MM.1S (cell line): Measurements from ENCODE around the gene CSTPP1.
"Not testable (repeated sequence)": the region's sequence is repeated elsewhere in the genome, so short reads cannot be mapped to it uniquely, and the experiment has no call there.

Experiments used
- EZH2 ChIP-seq: fragments of 300-600 bp; sonication (generic); optimal IDR thresholded peaks from 2 replicates; pipeline ENCODE3; 2017; ENCODE audit warnings: low read depth, mild to moderate bottlenecking, antibody characterized with exemption, low read length, mixed read lengths
- EZH2phosphoT487 ChIP-seq: fragments of 300-600 bp; sonication (generic); IDR thresholded peaks from 2 replicates; pipeline ENCODE4 v1.6.1; 2018; ENCODE audit warnings: antibody characterized with exemption, low read length
- TF ChIP-seq, protein P1 (sequence below): fragments of 300-600 bp; sonication (generic); IDR thresholded peaks from 2 replicates; pipeline ENCODE4 v1.5.1; 2016; ENCODE audit warnings: antibody characterized with exemption, low read length, mixed read lengths

DNA sequence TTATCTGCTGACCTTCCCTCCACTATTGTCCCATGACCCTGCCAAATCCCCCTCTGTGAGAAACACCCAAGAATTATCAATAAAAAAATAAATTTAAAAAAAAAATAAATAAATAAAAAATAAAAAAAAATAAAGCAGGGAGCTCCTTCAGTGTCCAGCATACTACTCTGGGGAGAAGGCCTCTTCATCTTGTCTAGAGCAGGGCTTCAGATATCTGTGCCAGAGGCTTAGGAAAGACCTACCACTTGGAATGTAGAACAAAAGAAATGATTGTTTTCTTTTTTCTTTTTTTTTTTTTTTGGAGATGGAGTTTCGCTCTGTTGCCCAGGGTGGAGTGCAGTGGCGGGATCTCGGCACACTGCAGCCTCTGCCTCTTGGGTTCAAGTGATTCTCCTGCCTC, 161.7 kb downstream of the CSTPP1 start:
- TF ChIP-seq, protein P1, sequence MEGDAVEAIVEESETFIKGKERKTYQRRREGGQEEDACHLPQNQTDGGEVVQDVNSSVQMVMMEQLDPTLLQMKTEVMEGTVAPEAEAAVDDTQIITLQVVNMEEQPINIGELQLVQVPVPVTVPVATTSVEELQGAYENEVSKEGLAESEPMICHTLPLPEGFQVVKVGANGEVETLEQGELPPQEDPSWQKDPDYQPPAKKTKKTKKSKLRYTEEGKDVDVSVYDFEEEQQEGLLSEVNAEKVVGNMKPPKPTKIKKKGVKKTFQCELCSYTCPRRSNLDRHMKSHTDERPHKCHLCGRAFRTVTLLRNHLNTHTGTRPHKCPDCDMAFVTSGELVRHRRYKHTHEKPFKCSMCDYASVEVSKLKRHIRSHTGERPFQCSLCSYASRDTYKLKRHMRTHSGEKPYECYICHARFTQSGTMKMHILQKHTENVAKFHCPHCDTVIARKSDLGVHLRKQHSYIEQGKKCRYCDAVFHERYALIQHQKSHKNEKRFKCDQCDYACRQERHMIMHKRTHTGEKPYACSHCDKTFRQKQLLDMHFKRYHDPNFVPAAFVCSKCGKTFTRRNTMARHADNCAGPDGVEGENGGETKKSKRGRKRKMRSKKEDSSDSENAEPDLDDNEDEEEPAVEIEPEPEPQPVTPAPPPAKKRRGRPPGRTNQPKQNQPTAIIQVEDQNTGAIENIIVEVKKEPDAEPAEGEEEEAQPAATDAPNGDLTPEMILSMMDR: not testable (repeated sequence)
- not testable (repeated sequence) for TF ChIP-seq EZH2, EZH2phosphoT487
